PC-9 (cell line): ENCODE results near the gene MMP25.

Source experiments
- EZH2 ChIP-seq: fragments of 200-600 bp; sonication (generic); IDR thresholded peaks from 2 replicates; pipeline ENCODE4 v1.8.0; 2017; ENCODE audit warnings: antibody characterized with exemption, low read depth
- TF ChIP-seq, protein P1 (sequence below): fragments of 200-600 bp; sonication (generic); conservative IDR thresholded peaks from 2 replicates; pipeline ENCODE4 v1.6.1; 2017; ENCODE audit warnings: mixed run types, antibody characterized with exemption, mild to moderate bottlenecking, moderate library complexity

GRCh38 chr16:3049921-3050481 lies 3.6 kb downstream of the MMP25 start:
- TF ChIP-seq, protein P1, sequence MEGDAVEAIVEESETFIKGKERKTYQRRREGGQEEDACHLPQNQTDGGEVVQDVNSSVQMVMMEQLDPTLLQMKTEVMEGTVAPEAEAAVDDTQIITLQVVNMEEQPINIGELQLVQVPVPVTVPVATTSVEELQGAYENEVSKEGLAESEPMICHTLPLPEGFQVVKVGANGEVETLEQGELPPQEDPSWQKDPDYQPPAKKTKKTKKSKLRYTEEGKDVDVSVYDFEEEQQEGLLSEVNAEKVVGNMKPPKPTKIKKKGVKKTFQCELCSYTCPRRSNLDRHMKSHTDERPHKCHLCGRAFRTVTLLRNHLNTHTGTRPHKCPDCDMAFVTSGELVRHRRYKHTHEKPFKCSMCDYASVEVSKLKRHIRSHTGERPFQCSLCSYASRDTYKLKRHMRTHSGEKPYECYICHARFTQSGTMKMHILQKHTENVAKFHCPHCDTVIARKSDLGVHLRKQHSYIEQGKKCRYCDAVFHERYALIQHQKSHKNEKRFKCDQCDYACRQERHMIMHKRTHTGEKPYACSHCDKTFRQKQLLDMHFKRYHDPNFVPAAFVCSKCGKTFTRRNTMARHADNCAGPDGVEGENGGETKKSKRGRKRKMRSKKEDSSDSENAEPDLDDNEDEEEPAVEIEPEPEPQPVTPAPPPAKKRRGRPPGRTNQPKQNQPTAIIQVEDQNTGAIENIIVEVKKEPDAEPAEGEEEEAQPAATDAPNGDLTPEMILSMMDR, result no peak
- no peak for TF ChIP-seq EZH2
